HEK293T (cell line): ENCODE results near the gene TGFBR3.

Source experiments
- ARNT ChIP-seq: fragments of 450-650 bp; IDR thresholded peaks from 2 replicates; pipeline ENCODE4 v1.6.1; 2017; ENCODE audit warnings: mild to moderate bottlenecking
- BHLHE40 ChIP-seq: fragments of 450-650 bp; IDR thresholded peaks from 2 replicates; pipeline ENCODE4 v1.6.1; 2016; ENCODE audit warnings: mild to moderate bottlenecking, moderate library complexity, borderline replicate concordance
- FOXA1 ChIP-seq: fragments of 450-650 bp; IDR thresholded peaks from 2 replicates; pipeline ENCODE4 v1.6.1; 2016; ENCODE audit warnings: mild to moderate bottlenecking
- FOXK2 ChIP-seq: fragments of 450-650 bp; IDR thresholded peaks from 2 replicates; pipeline ENCODE4 v1.6.1; 2016; ENCODE audit warnings: mild to moderate bottlenecking
- FOXM1 ChIP-seq: fragments of 450-650 bp; IDR thresholded peaks from 2 replicates; pipeline ENCODE4 v1.6.1; 2017; ENCODE audit warnings: mild to moderate bottlenecking, borderline replicate concordance
- HDGF ChIP-seq: fragments of 450-650 bp; IDR thresholded peaks from 2 replicates; pipeline ENCODE4 v1.6.1; 2017; ENCODE audit warnings: antibody characterized with exemption, borderline replicate concordance
- L3MBTL2 ChIP-seq: fragments of 450-650 bp; conservative IDR thresholded peaks from 2 replicates; pipeline ENCODE4 v1.6.1; 2016; ENCODE audit warnings: mild to moderate bottlenecking
- LEF1 ChIP-seq: fragments of 450-650 bp; IDR thresholded peaks from 2 replicates; pipeline ENCODE4 v1.6.1; 2017; ENCODE audit warnings: mild to moderate bottlenecking, borderline replicate concordance
- NFRKB ChIP-seq: fragments of 450-650 bp; IDR thresholded peaks from 2 replicates; pipeline ENCODE4 v1.6.1; 2016; ENCODE audit warnings: mild to moderate bottlenecking, moderate library complexity
- SP1 ChIP-seq: fragments of 450-650 bp; IDR thresholded peaks from 2 replicates; pipeline ENCODE4 v1.6.1; 2017
- SUZ12 ChIP-seq: fragments of 450-650 bp; IDR thresholded peaks from 2 replicates; pipeline ENCODE4 v1.6.1; 2016; ENCODE audit warnings: mild to moderate bottlenecking
- TARDBP ChIP-seq: fragments of 450-650 bp; IDR thresholded peaks from 2 replicates; pipeline ENCODE4 v1.6.1; 2016
- ZNF384 ChIP-seq: fragments of 450-650 bp; IDR thresholded peaks from 2 replicates; pipeline ENCODE4 v1.6.1; 2016

DNA sequence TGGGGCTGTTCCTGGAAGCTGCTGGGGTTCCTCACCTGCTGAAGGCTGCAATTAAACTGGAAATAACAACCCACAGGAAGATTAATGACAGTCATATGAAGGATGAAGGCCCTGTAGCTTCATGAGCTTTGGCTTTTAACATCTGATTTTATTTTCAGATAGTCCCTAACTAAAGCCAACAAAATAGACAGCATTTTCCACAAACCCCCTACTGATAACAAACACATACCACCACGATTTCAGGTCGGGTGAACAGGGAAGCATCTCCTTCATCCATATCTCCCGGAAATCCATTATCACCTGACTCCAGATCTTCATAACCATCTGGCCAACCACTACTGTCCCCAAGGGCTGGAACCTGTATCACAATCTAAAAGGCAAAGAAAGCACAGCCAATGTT, 169.6 kb downstream of the TGFBR3 start:
- TF ChIP-seq TARDBP (no peak), SUZ12 (no peak), ZNF384 (no peak), L3MBTL2 (no peak), BHLHE40 (no peak), HDGF (no peak), FOXM1 (no peak), ARNT (no peak), NFRKB (no peak), FOXA1 (no peak), SP1 (no peak), LEF1 (no peak), FOXK2 (no peak)
